Neural progenitor cell (in vitro differentiated cells): ENCODE measurements around the gene AKR1B1. TPM values are rescaled to one million over a fixed set of nuclear protein-coding genes. Genes with fewer than 3 reads are reported as not detected.

Experiments used
- DNase-seq: peaks from one replicate; pipeline ENCODE4 v3.0.0-alpha.2; 2016; ENCODE audit warnings: low spot score
- H2AFZ ChIP-seq: fragments of 200-600 bp; sonication (generic); replicated peaks from 2 replicates; pipeline ENCODE4 v1.6.1; 2016; ENCODE audit warnings: antibody characterized with exemption
- H3F3A ChIP-seq: fragments of 200-600 bp; sonication (generic); 2 replicates; pipeline ENCODE4 v1.6.1; 2016; ENCODE audit warnings: antibody characterized with exemption, low read depth
- H3K27ac ChIP-seq: fragments of 200-600 bp; sonication (generic); 2 replicates; pipeline ENCODE4 v1.5.1; 2016; ENCODE audit warnings: mild to moderate bottlenecking
- H3K27me3 ChIP-seq: fragments of 200-600 bp; sonication (generic); 2 replicates; pipeline ENCODE4 v1.6.1; 2016; ENCODE audit warnings: mild to moderate bottlenecking, moderate library complexity
- H3K36me3 ChIP-seq: fragments of 200-600 bp; sonication (generic); 2 replicates; pipeline ENCODE4 v1.5.1; 2016
- H3K4me1 ChIP-seq: fragments of 200-600 bp; sonication (generic); 2 replicates; pipeline ENCODE4 v1.6.1; 2016; ENCODE audit warnings: mixed run types
- H3K4me2 ChIP-seq: fragments of 200-600 bp; sonication (generic); 2 replicates; pipeline ENCODE4 v1.6.1; 2016
- H3K4me3 ChIP-seq: fragments of 200-600 bp; sonication (generic); 2 replicates; pipeline ENCODE4 v1.5.1; 2016
- H3K79me2 ChIP-seq: fragments of 200-600 bp; sonication (generic); 2 replicates; pipeline ENCODE4 v1.6.1; 2016; ENCODE audit warnings: low read depth
- H3K9ac ChIP-seq: fragments of 200-600 bp; sonication (generic); 2 replicates; pipeline ENCODE4 v1.6.1; 2016
- H3K9me3 ChIP-seq: fragments of 200-600 bp; sonication (generic); 2 replicates; pipeline ENCODE4 v1.5.1; 2016; ENCODE audit warnings: low read depth
- H4K20me1 ChIP-seq: fragments of 200-600 bp; sonication (generic); 2 replicates; pipeline ENCODE4 v1.6.1; 2016; ENCODE audit warnings: low read depth
- H3K27ac Mint-ChIP-seq: 3 replicates; pipeline ENCODE4 v1.8.0; 2021; ENCODE audit warnings: mixed read lengths
- H3K27me3 Mint-ChIP-seq: 2 replicates; pipeline ENCODE4 v1.8.0; 2022; ENCODE audit warnings: low read depth, mild to moderate bottlenecking, inconsistent platforms, moderate library complexity, mixed read lengths; ENCODE audit not compliant: insufficient read depth
- H3K36me3 Mint-ChIP-seq: 3 replicates; pipeline ENCODE4 v1.8.0; 2021; ENCODE audit warnings: mixed read lengths
- H3K4me1 Mint-ChIP-seq: 3 replicates; pipeline ENCODE4 v1.8.0; 2021; ENCODE audit warnings: mixed read lengths
- H3K4me3 Mint-ChIP-seq: 3 replicates; pipeline ENCODE4 v1.8.0; 2021; ENCODE audit warnings: mild to moderate bottlenecking, moderate library complexity, mixed read lengths
- H3K9me3 Mint-ChIP-seq: 3 replicates; pipeline ENCODE4 v1.8.0; 2020; ENCODE audit warnings: mixed read lengths
- CTCF ChIP-seq: fragments of 200-600 bp; sonication (generic); IDR thresholded peaks from 2 replicates; pipeline ENCODE4 v1.5.1; 2017; ENCODE audit warnings: antibody characterized with exemption, mild to moderate bottlenecking
- EZH2 ChIP-seq: fragments of 200-600 bp; sonication (generic); IDR thresholded peaks from 2 replicates; pipeline ENCODE4 v1.6.1; 2017; ENCODE audit warnings: antibody characterized with exemption, mild to moderate bottlenecking, moderate library complexity
- EZH2phosphoT487 ChIP-seq: fragments of 200-600 bp; sonication (generic); IDR thresholded peaks from 2 replicates; pipeline ENCODE4 v1.6.1; 2017; ENCODE audit warnings: antibody characterized with exemption
- total RNA-seq: library from RNA; depleted of rRNA; stranded (reverse); fragments of >200 nt; gene quantifications from 2 replicates; pipeline ENCODE4 v1.2.3, GENCODE V29; 2015; ENCODE audit warnings: low replicate concordance

Gene AKR1B1
- total RNA-seq, 1 donor from 2014 or later, result 105 TPM

GRCh38 chr7:134452991-134453473, 5.9 kb downstream of the AKR1B1 start:
- Histone ChIP-seq H3F3A (no peaks in the 10 kb centered on the region), H4K20me1 (peaks cover 19% of the 10 kb centered on the region), H3K4me1 (peaks cover 7% of the 10 kb centered on the region), H3K27ac (no peak overlapping the region), H2AFZ (no peak overlapping the region), H3K4me3 (no peak overlapping the region), H3K4me2 (no peak overlapping the region), H3K9ac (no peak overlapping the region), H3K36me3 (no peaks in the 10 kb centered on the region), H3K9me3 (no peaks in the 10 kb centered on the region), H3K27me3 (no peaks in the 10 kb centered on the region), H3K79me2 (peaks cover 37% of the 10 kb centered on the region)
- peaks cover 26% of the 10 kb centered on the region for H3K4me1 Mint-ChIP-seq
- DNase-seq, result no peak
- H3K36me3 Mint-ChIP-seq, result peaks cover 25% of the 10 kb centered on the region
- no peak overlapping the region for H3K27ac Mint-ChIP-seq
- TF ChIP-seq EZH2, result no peak
- TF ChIP-seq EZH2phosphoT487, result no peak
- no peak for TF ChIP-seq CTCF
- H3K27me3 Mint-ChIP-seq, result peaks cover 2% of the 10 kb centered on the region
- H3K9me3 Mint-ChIP-seq, result no peaks in the 10 kb centered on the region
- no peak overlapping the region for H3K4me3 Mint-ChIP-seq

- no peaks in the 10 kb centered on the region for H3F3A ChIP-seq
- H3K4me3 ChIP-seq, result no peak overlapping the region
- H3K4me1 ChIP-seq, result peaks cover 1% of the 10 kb centered on the region
- H3K36me3 Mint-ChIP-seq, result peaks cover 23% of the 10 kb centered on the region
- no peak overlapping the region for H3K4me2 ChIP-seq
- H3K4me3 Mint-ChIP-seq, result no peak overlapping the region
- no peaks in the 10 kb centered on the region for H3K9me3 Mint-ChIP-seq
- no peaks in the 10 kb centered on the region for H3K36me3 ChIP-seq
- peak overlapping the region; percentile 80 for H3K27ac Mint-ChIP-seq
- H3K27ac ChIP-seq, result no peak overlapping the region
- no peaks in the 10 kb centered on the region for H3K27me3 ChIP-seq
- no peak overlapping the region for H3K9ac ChIP-seq
- DNase-seq, result no peak
- TF ChIP-seq CTCF (no peak), EZH2 (no peak), EZH2phosphoT487 (no peak)
- peaks cover 20% of the 10 kb centered on the region for H3K4me1 Mint-ChIP-seq
- no peaks in the 10 kb centered on the region for H3K9me3 ChIP-seq
- H4K20me1 ChIP-seq, result peaks cover 14% of the 10 kb centered on the region
- H2AFZ ChIP-seq, result no peak overlapping the region
- H3K79me2 ChIP-seq, result peaks cover 31% of the 10 kb centered on the region
- no peaks in the 10 kb centered on the region for H3K27me3 Mint-ChIP-seq
These were observed 6.5 kb downstream of the AKR1B1 start for GRCh38 chr7:134452419-134452838.

GRCh38 chr7:134451656-134452055, 7.2 kb downstream of the AKR1B1 start:
- no peak overlapping the region for H3K4me2 ChIP-seq
- H2AFZ ChIP-seq, result no peak overlapping the region
- H3K27ac ChIP-seq, result no peak overlapping the region
- no peak overlapping the region for H3K27ac Mint-ChIP-seq
- TF ChIP-seq EZH2phosphoT487 (no peak), EZH2 (no peak), CTCF (no peak)
- peaks cover 22% of the 10 kb centered on the region for H3K36me3 Mint-ChIP-seq
- no peaks in the 10 kb centered on the region for H3F3A ChIP-seq
- no peaks in the 10 kb centered on the region for H3K4me1 ChIP-seq
- H3K9ac ChIP-seq, result no peak overlapping the region
- no peaks in the 10 kb centered on the region for H3K9me3 ChIP-seq
- no peak overlapping the region for H3K4me3 Mint-ChIP-seq
- peaks cover 23% of the 10 kb centered on the region for H3K79me2 ChIP-seq
- no peak overlapping the region for H3K4me3 ChIP-seq
- H3K4me1 Mint-ChIP-seq, result peaks cover 18% of the 10 kb centered on the region
- no peaks in the 10 kb centered on the region for H3K9me3 Mint-ChIP-seq
- no peaks in the 10 kb centered on the region for H3K36me3 ChIP-seq
- no peaks in the 10 kb centered on the region for H3K27me3 ChIP-seq
- peaks cover 12% of the 10 kb centered on the region for H4K20me1 ChIP-seq
- no peaks in the 10 kb centered on the region for H3K27me3 Mint-ChIP-seq
- no peak for DNase-seq
